WI38 (cell line): ENCODE results near the gene ADAMTSL1.

ENCODE experiments used
- H3K4me3 ChIP-seq: 2 replicates; pipeline ENCODE4 v1.5.1; 2011; ENCODE audit warnings: low read depth, mild to moderate bottlenecking, control low read depth, low read length
- TF ChIP-seq, protein P1 (sequence below): IDR thresholded peaks from 2 replicates; pipeline ENCODE4 v1.5.1; 2012; ENCODE audit warnings: low read depth, mild to moderate bottlenecking, control low read depth, low read length

ADAMTSL1 gene

DNA sequence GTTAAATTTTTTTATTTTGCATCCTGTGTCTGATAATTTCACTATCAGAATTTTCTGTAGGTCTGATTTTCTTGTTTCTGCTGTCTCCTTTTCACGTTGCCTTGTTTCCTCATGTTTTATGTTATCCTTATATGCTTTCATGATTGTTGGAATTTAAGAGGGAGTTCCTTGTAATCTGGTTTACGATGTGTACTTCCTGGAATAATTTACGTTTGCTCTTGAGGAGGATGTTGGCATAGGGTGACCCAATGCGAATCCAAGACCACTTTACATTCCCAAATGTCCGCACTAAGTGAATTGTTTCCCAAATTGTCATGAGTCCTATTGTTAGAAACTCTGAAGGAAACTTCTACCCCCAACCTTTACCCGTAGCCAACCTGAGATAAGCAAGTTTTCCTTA lies 80.3 kb downstream of the ADAMTSL1 start:
- TF ChIP-seq, protein P1, sequence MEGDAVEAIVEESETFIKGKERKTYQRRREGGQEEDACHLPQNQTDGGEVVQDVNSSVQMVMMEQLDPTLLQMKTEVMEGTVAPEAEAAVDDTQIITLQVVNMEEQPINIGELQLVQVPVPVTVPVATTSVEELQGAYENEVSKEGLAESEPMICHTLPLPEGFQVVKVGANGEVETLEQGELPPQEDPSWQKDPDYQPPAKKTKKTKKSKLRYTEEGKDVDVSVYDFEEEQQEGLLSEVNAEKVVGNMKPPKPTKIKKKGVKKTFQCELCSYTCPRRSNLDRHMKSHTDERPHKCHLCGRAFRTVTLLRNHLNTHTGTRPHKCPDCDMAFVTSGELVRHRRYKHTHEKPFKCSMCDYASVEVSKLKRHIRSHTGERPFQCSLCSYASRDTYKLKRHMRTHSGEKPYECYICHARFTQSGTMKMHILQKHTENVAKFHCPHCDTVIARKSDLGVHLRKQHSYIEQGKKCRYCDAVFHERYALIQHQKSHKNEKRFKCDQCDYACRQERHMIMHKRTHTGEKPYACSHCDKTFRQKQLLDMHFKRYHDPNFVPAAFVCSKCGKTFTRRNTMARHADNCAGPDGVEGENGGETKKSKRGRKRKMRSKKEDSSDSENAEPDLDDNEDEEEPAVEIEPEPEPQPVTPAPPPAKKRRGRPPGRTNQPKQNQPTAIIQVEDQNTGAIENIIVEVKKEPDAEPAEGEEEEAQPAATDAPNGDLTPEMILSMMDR: no peak

DNA sequence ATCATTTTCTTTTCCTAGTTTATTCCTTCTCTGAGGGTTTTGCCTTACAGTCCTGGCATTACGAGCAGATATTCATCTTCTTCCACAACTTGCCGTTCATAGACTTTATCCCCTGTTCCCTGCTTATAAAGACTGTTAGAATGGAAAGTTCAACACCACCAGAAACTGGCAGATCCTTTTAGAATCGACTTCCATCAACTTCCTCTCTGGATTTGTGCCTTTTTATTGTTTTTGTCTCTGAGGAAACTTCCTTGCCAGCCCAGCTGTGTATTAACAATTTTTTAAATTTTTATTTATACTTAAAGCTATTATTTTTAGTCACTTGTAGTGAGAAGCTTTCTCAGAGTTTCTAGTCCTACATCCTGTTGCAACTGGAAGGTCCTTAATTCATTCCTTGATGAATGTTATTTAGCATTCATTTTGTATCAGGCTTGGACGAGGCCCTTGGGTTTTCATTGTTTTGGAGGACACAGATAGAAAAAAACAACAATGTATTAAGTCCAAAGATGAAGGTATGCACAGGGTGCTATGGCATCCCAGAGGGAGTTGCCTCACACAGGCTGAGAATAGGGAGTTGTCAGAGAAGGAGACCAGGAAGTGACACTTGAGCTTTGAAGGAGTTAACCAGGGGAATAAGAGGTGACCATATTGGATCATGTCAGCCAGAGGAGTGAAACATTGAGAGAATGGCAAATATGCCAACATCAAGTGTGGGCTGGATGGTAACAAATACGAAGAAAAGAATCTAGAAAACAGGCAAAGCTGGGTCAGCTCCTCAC lies 81.3 kb downstream of the ADAMTSL1 start:
- no peak overlapping the region for H3K4me3 ChIP-seq
- TF ChIP-seq, protein P1: no peak

More for the DNA sequence above, 80.3 kb downstream of the ADAMTSL1 start:
- H3K4me3 ChIP-seq: no peak overlapping the region

DNA sequence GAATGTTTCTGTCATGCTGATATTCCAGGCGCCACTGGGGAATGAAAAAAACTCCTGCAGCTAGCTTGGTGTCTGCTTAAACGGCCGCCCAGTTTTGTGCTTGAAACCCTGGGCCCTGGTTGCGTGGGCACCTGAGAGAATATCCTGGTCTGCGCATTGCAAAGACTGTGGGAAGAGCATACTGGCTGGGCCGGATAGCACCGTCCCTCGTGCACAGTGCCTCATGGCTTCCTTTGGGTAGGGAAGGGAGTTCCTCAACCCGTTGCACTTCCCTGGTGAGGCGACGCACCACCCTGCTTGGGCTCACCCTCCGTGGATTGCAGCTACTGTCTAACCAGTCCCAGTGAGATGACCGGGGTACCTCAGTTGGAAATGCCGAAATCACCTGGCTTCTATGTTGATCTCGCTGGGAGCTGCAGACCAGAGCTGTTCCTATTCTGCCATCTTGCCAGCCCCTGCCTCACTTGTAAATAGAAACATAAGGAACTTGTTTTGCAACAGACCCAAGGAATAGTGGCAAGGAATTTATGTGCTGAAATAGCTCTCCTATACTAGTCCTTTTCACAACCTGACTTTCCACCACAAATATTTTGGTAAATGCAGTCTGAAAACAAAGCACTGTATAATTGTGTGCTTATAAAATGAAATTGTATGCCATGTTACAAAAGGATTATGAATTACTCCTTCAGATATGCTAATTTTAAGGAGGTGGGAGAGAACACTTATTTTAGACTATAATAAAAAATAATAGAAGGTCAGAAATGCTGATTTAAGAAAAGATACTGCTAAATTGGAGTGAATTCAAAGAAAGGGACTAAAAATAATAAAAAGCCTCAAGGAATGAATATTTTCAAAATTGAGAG lies 90.3 kb downstream of the ADAMTSL1 start:
- no peak overlapping the region for H3K4me3 ChIP-seq
- TF ChIP-seq, protein P1: no peak

DNA sequence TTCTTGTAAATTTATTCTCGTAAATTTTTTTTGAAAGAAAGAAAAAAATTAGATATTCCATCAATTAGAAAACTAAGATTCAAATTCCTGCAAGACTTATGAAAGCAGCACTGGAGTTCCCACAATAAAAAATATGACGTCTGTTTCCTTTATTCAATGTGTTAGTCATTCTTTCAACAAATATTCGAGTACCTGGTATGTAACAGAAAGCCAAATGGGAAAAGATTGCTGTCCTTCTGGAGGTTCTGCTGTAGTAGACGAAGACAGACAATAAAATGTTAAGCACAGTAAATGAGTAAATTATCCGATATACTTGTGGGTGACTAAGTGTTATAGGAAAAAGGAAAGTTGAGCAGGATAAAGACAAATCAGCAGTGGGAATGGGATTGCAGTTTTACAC lies 92.2 kb downstream of the ADAMTSL1 start:
- TF ChIP-seq, protein P1: no peak
- H3K4me3 ChIP-seq: no peak overlapping the region

DNA sequence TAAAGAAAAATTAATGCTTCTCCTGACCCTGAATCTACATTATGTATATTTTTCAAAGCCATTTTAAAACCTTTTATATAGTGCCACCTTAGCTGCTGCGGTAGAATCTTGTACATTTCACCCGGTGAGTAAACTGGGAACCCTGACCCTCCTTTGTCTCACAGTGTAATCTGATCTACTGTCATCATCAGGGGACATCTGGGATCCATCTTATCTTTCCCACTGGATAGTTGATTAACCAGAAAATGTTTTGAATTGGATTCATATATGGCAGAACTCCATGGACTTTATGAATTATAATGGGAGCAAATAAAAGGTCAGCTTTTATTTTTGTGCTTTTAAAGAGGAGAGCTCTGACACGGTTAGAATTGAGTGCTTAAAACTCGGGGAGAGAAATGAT lies 95.0 kb downstream of the ADAMTSL1 start:
- H3K4me3 ChIP-seq: no peak overlapping the region
- TF ChIP-seq, protein P1: no peak

DNA sequence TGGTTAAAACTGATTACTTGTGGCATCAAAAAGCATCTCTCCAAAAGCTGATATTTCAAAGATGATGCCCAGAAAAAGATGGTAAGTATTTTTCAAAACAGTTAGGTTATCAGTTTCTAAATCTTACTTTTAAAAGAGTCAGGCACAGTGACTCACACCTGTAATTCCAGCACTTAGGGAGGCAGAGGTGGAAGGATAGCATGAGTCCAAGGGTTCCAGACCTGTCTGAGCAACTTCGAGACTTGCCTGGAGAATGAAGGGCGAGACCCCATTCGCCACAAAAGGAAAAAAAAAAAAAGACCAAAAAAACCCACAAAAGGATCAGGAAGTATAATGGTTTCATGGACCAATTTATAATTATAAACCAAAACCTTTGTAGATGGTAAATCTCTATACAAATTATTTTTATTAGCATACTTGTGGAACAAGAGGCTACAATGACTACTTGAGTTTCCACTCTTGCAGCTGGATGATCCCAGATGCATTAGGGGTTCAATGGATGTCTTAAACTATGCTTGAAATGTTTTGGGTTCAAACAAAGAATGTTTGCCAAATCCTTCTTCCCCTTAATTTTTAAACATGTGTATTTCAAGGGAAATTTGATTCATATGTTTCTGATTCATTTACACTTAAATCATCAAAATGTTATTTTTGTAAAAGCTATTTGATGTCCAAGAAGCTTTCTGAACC lies 96.1 kb downstream of the ADAMTSL1 start:
- no peak overlapping the region for H3K4me3 ChIP-seq
- TF ChIP-seq, protein P1: no peak
